Endothelial cell of umbilical vein (primary cell): ENCODE results near the gene CYP2D6. TPM values are rescaled to one million over a fixed set of nuclear protein-coding genes. Genes with fewer than 3 reads are reported as not detected.
"Not testable (repeated sequence)": the region's sequence is repeated elsewhere in the genome, so short reads cannot be mapped to it uniquely, and the experiment has no call there.

Experiments
- Bru-seq: library from RNA; stranded (reverse); fragments of 400-500 nt; gene quantifications from one replicate; lab custom pipeline; 2021; lab: Mats Ljungman, UMichigan
- BruChase-seq, 2 experiments: library from RNA; stranded (reverse); fragments of 400-500 nt; gene quantifications; one replicate each; lab custom pipeline; 2021; lab: Mats Ljungman, UMichigan
- BruUV-seq: library from RNA; stranded (reverse); fragments of 400-500 nt; replicated peaks from 2 replicates; lab custom pipeline; 2021; lab: Mats Ljungman, UMichigan
- CTCF ChIA-PET: fragments of 300-600, 350-600 bp; sonication (Branson Sonifier 250); formaldehyde crosslinking; loops from one replicate; lab custom pipeline; 2021; ENCODE audit warnings: antibody characterized with exemption, inconsistent platforms; lab: Charles Lee
- POLR2A ChIA-PET: fragments of 300-600, 350-600 bp; sonication (Branson Sonifier 250); formaldehyde crosslinking; loops from one replicate; lab custom pipeline; 2021; ENCODE audit warnings: antibody characterized with exemption, inconsistent platforms; lab: Charles Lee
- DNase-seq: peaks from one replicate; pipeline ENCODE4 v3.0.0-alpha.2; 2011; ENCODE audit warnings: low read depth, low spot score
- FAIRE-seq: peaks from 2 replicates; lab custom pipeline; 2011; peaks lifted over from hg19 to GRCh38; lab: Jason Lieb, UNC
- H2AFZ ChIP-seq: 2 replicates; pipeline ENCODE4 v1.6.0; 2012; ENCODE audit warnings: low read depth, low read length, control low read depth, inconsistent platforms
- H3K27ac ChIP-seq: 2 replicates; pipeline ENCODE4 v1.5.1; 2011; ENCODE audit warnings: low read depth, mild to moderate bottlenecking, control low read depth, low read length, moderate library complexity; ENCODE audit not compliant: insufficient read depth
- H3K27me3 ChIP-seq, 2 experiments: 2 replicates each; pipeline versions ENCODE4 v1.6.0 to v1.6.1; 2011; ENCODE audit warnings: low read length in 2 of 2, mixed read lengths in 1 of 2; ENCODE audit not compliant: control insufficient read depth in 2 of 2, insufficient read depth in 2 of 2
- H3K36me3 ChIP-seq, 2 experiments: 2 replicates in 1 of 2; 3 replicates in 1 of 2; pipeline ENCODE4 v1.5.1; 2011; ENCODE audit warnings: low read length in 2 of 2, mild to moderate bottlenecking in 1 of 2, moderate library complexity in 1 of 2; ENCODE audit not compliant: control insufficient read depth in 2 of 2, insufficient read depth in 2 of 2; ENCODE audit errors: extremely low read depth in 1 of 2
- H3K4me1 ChIP-seq: 3 replicates; pipeline ENCODE4 v1.5.1; 2011; ENCODE audit warnings: mild to moderate bottlenecking, low read length; ENCODE audit not compliant: control insufficient read depth, insufficient read depth; ENCODE audit errors: extremely low read depth
- H3K4me2 ChIP-seq: 2 replicates; pipeline ENCODE4 v1.6.1; 2011; ENCODE audit warnings: low read length, control low read depth, mixed read lengths; ENCODE audit not compliant: insufficient read depth
- H3K4me3 ChIP-seq, 3 experiments: fragments of 200-600 bp in 1 of 3; sonication (generic), shearing (Covaris generic) in 1 of 3; replicated peaks in 1 of 3; 2 replicates each; pipeline ENCODE4 v1.5.1; 2011 to 2016; ENCODE audit warnings: control low read depth in 3 of 3, low read length in 3 of 3, mild to moderate bottlenecking in 2 of 3, inconsistent platforms in 1 of 3, low read depth in 1 of 3, moderate library complexity in 1 of 3; ENCODE audit not compliant: insufficient read depth in 1 of 3
- H3K79me2 ChIP-seq: 2 replicates; pipeline ENCODE4 v1.6.0; 2012; ENCODE audit warnings: low read length, inconsistent platforms; ENCODE audit not compliant: control insufficient read depth, insufficient read depth
- H3K9ac ChIP-seq: replicated peaks from 2 replicates; pipeline ENCODE3; 2011; ENCODE audit warnings: low read length, control low read depth; ENCODE audit not compliant: insufficient read depth; ENCODE audit errors: extremely low read depth
- H3K9me1 ChIP-seq: replicated peaks from 3 replicates; pipeline ENCODE4 v1.6.0; 2011; ENCODE audit warnings: mild to moderate bottlenecking, low read length; ENCODE audit not compliant: control insufficient read depth, insufficient read depth; ENCODE audit errors: extremely low read depth
- H3K9me3 ChIP-seq: replicated peaks from 2 replicates; pipeline ENCODE4 v1.5.1; 2012; ENCODE audit warnings: low read length, inconsistent platforms; ENCODE audit not compliant: control insufficient read depth, insufficient read depth
- H4K20me1 ChIP-seq: replicated peaks from 2 replicates; pipeline ENCODE3; 2011; ENCODE audit warnings: mild to moderate bottlenecking, low read length; ENCODE audit not compliant: control insufficient read depth, insufficient read depth; ENCODE audit errors: extremely low read depth
- CTCF ChIP-seq, 2 donors: IDR thresholded peaks; 1 replicate in 1 of 2; 2 replicates in 1 of 2; pipeline ENCODE4 v1.5.1; 2011; ENCODE audit warnings: low read length in 2 of 2, mild to moderate bottlenecking in 2 of 2, moderate library complexity in 2 of 2, control low read depth in 1 of 2, inconsistent platforms in 1 of 2, low read depth in 1 of 2; ENCODE audit not compliant: insufficient read depth in 1 of 2; ENCODE audit errors: extremely low read depth in 1 of 2
- EZH2 ChIP-seq: IDR thresholded peaks from 2 replicates; pipeline ENCODE4 v1.6.1; 2012; ENCODE audit warnings: borderline replicate concordance, low read depth, mild to moderate bottlenecking, moderate library complexity, low read length, inconsistent platforms; ENCODE audit not compliant: severe bottlenecking
- FOS ChIP-seq: IDR thresholded peaks from 2 replicates; pipeline ENCODE4 v1.6.1; 2011; ENCODE audit warnings: mild to moderate bottlenecking, low read length, moderate library complexity, borderline replicate concordance; ENCODE audit not compliant: insufficient read depth
- GATA2 ChIP-seq: IDR thresholded peaks from 2 replicates; pipeline ENCODE4 v1.7.0; 2011; ENCODE audit warnings: low read depth, mild to moderate bottlenecking, moderate library complexity, mixed read lengths, low read length; ENCODE audit not compliant: insufficient read length, insufficient read depth
- JUN ChIP-seq: IDR thresholded peaks from 2 replicates; pipeline ENCODE4 v1.6.1; 2011; ENCODE audit warnings: borderline replicate concordance, low read depth; ENCODE audit not compliant: insufficient read length, insufficient read depth
- MAX ChIP-seq: IDR thresholded peaks from 2 replicates; pipeline ENCODE4 v1.6.1; 2011; ENCODE audit not compliant: insufficient read depth, insufficient read length
- MYC ChIP-seq: IDR thresholded peaks from one replicate; pipeline ENCODE4 v1.6.1; 2011; ENCODE audit warnings: mild to moderate bottlenecking, low read depth, low read length
- POLR2A ChIP-seq: IDR thresholded peaks from 2 replicates; pipeline ENCODE4 v1.6.1; 2012; ENCODE audit warnings: low read depth, mild to moderate bottlenecking, control low read depth, low read length
- POLR2AphosphoS5 ChIP-seq: IDR thresholded peaks from 2 replicates; pipeline ENCODE4 v1.6.1; 2012; ENCODE audit warnings: low read depth, mild to moderate bottlenecking, control low read depth, low read length, moderate library complexity; ENCODE audit not compliant: insufficient read depth
- dilution Hi-C: fragments of 300-500 bp; cut with MboI; formaldehyde crosslinking; loops from one replicate; pipeline ENCODE4 v1.15.0; 2019; ENCODE audit warnings: low sequenced_read_pairs; ENCODE audit not compliant: extremely low pct_ligation_motif_present
- intact Hi-C: fragments of 100-400 bp; cut with micrococcal nuclease; formaldehyde crosslinking; loops from one replicate; pipeline ENCODE4 v1.10.0; 2022
- long read RNA-seq: library from polyadenylated mRNA; stranded (forward); transcript quantifications from one replicate; pipeline ENCODE4 v2.0.0, GENCODE V29; 2021
- polyA minus RNA-seq, 3 experiments: library from RNA; depleted of rRNA, polyadenylated mRNA; stranded (reverse); fragments of >200 nt; gene quantifications; 1 replicate in 1 of 3; 2 replicates in 2 of 3; pipeline ENCODE4 v1.2.3, GENCODE V29; 2011
- polyA plus RNA-seq, 4 experiments: library from polyadenylated mRNA; depleted of rRNA in 3 of 4; stranded (reverse) in 3 of 4; unstranded in 1 of 4; fragments of >200 nt; gene quantifications; 2 replicates each; pipeline versions ENCODE4 v1.2.1 to v1.2.3, GENCODE V29; 2011 to 2012; ENCODE audit warnings: missing spikeins in 1 of 4
- total RNA-seq: library from RNA; stranded (reverse); gene quantifications from 2 replicates; pipeline ENCODE4 v1.2.3, GENCODE V29; 2021

The CYP2D6 gene
- total RNA-seq, result 0.91 and 0.97 TPM in 2 replicates
- 0.25 TPM in 2 replicates for polyA plus RNA-seq
- 0.06 TPM in 1 of 2 replicates, not detected in the other for polyA plus RNA-seq (2011; cell fraction: cytosol; rRNA removed)
- polyA plus RNA-seq (2011; cell fraction: nucleus; rRNA removed), result 3.4 and 4.2 TPM in 2 replicates
- polyA plus RNA-seq (2012), result 0.34 and 0.40 TPM in 2 replicates
- polyA minus RNA-seq, result 0.13 and 0.68 TPM in 2 replicates
- not detected for polyA minus RNA-seq (2011; cell fraction: cytosol; rRNA and poly(A)+ RNA removed)
- polyA minus RNA-seq (2011; cell fraction: nucleus; rRNA and poly(A)+ RNA removed), result 0.67 and 0.87 TPM in 2 replicates
- Bru-seq, nascent RNA, result percentile 8 among the genes with signal in this experiment
- percentile 29 among the genes with signal in this experiment for BruChase-seq, experiment 1, labeled RNA remaining after a 6-hour chase
- not detected for BruChase-seq, experiment 2, labeled RNA remaining after a 2-hour chase
- long read RNA-seq, result 0 reads

GRCh38 chr22:42130639-42131431, at the start of gene CYP2D6:
TSS of gene CYP2D6 (minus strand) at chr22:42130810. CDS start at chr22:42130791, 19 bp downstream.
- POLR2A ChIA-PET, BruUV-seq, dilution Hi-C loops, H3K4me3 ChIP-seq, H3K36me3 ChIP-seq, H3K27me3 ChIP-seq, H2AFZ ChIP-seq, H3K79me2 ChIP-seq, H3K9me3 ChIP-seq, H3K27ac ChIP-seq, H3K9me1 ChIP-seq, intact Hi-C loops, H4K20me1 ChIP-seq, H3K9ac ChIP-seq, H3K4me2 ChIP-seq, DNase-seq, H3K4me1 ChIP-seq: not testable (repeated sequence)
- peak; percentile 49 for FAIRE-seq
- CTCF ChIA-PET, result interaction anchor here (1.6 kb wide), 1 partner anchor 9 kb away, joined by 3 read pairs; no protein-coding TSS in a partner anchor

- dilution Hi-C loops (no loop called here), intact Hi-C loops (no loop called here)
- DNase-seq, result no peak
- H3K4me3 ChIP-seq, result no peak overlapping the region
- no peaks in the 10 kb centered on the region for H3K27me3 ChIP-seq
- no peaks in the 10 kb centered on the region for H3K4me1 ChIP-seq
- BruUV-seq, result no TSS peak
- CTCF ChIA-PET, result no interaction called here
- H3K9ac ChIP-seq, result no peak overlapping the region
- H3K36me3 ChIP-seq, result peaks cover 0 to 2% of the 10 kb centered on the region in 2 experiments
- no peak overlapping the region for H3K27ac ChIP-seq
- H3K9me1 ChIP-seq, result no peaks in the 10 kb centered on the region
- TF ChIP-seq MAX (no peak), JUN (no peak), POLR2A (no peak), FOS (no peak), EZH2 (no peak), POLR2AphosphoS5 (no peak), GATA2 (no peak), MYC (no peak), CTCF (IDR thresholded peaks at IDR 0.05; ENCODE audit: extremely low read depth in 1 of 2, insufficient read depth in 1 of 2, low read depth in 1 of 2, low read length in 2 of 2) (no peak)
- no peak overlapping the region for H3K4me2 ChIP-seq
- H2AFZ ChIP-seq, result no peak overlapping the region
- FAIRE-seq, result no peak
- POLR2A ChIA-PET, result no interaction called here
- no peaks in the 10 kb centered on the region for H4K20me1 ChIP-seq
- H3K79me2 ChIP-seq, result peaks cover 1% of the 10 kb centered on the region
- no peaks in the 10 kb centered on the region for H3K9me3 ChIP-seq
These were observed 49.0 kb upstream of the CYP2D6 start for GRCh38 chr22:42179616-42180015.
